T-helper 9 cell (primary cell): ENCODE measurements around the gene DIP2C.
"Not testable (repeated sequence)": the region's sequence is repeated elsewhere in the genome, so short reads cannot be mapped to it uniquely, and the experiment has no call there.

ENCODE experiments used
- DNase-seq: peaks from one replicate; pipeline ENCODE4 v3.0.0-alpha.2; 2020

DIP2C gene

DNA sequence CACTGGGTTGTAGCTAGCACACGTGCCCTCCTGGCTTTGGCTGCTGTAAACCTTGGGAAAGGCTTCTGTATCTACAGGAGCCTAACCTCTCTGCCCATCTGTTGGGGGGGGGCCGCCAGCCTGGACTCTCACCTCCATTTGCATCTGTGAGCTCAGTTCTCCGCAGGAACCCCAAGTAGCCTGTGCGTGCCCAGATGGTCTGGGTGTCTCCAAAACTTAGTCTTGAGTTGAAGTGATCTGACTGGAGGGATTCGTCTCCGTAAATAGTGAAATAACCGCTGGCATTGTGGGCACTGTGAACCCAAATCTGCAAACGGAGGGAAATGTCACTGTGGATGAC, 406.4 kb downstream of the DIP2C start:
- DNase-seq, result no peak

DNA sequence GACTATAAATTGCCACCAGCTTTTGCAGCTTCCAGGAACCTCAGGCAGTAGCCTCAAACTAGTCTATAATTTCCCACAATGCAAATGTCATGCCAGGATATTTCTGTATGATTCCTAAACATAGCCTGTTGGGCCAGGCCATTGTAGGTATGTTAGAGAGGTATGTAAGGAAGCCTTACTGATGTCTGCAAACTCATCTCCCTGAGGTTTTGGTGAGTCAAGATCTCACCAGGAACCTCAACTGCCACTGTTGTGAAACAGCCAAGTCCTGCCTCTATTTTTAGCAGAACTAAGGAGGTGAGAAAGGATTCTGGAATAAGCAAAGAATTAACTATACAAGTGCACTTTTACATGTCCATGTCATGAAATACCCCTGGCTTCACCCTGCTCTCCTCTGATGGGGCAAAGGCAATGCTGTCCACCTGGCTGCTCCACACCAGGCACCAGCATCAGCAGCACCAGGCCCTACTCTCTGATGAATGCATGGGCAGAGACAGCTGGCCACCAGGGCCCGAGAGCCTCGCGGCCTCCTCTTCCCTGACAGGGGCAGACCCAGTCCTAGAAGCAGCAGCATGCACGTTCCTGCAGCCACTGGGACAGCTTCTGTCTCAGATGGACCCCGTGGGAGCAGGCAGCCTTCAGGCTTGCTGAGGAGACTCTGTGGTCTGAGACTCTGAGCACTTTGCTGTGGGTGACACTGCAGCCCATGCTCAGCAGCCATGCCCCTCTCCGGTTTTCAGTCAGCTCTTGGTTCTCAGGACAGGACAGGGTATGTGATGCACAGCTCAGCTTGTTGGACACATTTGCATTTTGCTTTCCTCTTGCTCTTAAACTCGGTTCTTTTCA, 407.0 kb downstream of the DIP2C start:
- no peak for DNase-seq

DNA sequence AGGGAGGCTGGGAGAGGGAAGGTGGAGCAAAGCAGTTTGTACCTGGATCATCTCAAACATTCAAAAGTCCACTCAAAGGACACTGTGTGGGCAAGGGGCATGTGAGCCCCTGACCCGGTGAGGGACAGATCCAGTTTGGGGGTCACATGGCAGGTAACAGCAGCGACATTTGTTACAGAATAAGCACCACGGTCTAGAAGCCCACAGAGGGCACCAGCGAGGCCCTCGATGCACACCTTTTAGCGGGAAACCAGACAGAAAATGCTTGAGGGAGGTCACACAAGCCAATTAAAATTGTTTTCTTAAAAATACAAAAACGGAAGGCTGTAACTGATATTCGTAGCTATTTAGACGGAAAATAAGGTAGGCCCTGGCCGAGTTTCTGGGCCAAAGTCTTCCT, 409.8 kb downstream of the DIP2C start:
- DNase-seq, result no peak

DNA sequence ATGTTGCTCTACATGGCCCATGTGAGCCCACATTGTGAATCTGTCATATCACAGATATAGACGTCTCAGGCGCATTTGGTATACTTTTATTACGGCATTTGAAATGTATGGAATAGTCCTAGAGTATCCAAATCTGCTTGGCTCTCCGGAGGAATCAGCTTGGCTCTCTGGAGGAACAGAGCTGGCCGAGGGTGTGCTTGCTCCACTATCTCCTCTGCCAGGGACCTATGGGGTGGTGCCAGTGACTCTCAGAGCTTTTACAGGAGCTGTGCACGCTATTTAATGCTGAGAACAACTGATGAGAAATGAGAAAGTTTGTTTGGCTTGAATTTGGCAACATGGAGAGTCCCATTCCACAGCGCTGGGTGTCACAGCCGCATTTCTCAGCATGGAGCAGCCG, 410.2 kb downstream of the DIP2C start:
- no peak for DNase-seq

DNA sequence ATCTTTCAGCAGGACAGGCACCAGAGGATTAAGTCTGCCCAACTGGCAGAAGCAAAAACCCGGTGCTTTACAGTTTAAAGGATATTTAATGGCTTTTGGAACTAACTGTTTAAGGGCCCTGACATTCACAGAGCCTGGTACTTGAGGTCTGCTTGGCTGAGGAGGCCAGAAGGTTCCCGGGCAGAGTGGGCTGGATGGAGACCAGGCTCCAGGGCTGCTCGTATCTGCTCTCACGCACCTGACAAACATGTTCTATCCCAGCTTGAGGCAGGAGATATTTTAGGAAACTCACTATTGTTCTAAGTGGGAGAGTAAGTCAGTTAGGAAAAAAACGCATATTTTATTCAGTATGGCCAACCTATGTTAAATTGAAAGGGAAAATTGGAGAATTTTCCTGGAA, 410.8 kb downstream of the DIP2C start:
- no peak for DNase-seq

DNA sequence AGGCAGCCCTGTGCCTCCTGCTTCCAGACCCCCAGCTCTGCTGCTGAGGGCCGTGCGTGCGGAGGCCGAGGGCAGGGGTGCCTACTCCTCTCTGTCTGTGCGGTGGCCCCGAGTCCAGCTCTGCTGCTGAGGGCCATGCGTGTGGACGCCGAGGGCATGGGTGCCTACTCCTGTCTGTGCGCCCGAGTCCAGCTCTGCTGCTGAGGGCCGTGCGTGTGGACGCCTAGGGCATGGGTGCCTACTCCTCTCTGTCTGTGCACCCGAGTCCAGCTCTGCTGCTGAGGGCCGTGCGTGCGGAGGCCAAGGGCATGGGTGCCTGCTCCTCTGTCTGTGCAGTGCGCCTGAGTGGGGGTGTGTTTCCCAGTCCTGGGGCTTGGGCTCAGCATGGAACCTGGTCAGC, 411.5 kb downstream of the DIP2C start:
- no peak for DNase-seq

DNA sequence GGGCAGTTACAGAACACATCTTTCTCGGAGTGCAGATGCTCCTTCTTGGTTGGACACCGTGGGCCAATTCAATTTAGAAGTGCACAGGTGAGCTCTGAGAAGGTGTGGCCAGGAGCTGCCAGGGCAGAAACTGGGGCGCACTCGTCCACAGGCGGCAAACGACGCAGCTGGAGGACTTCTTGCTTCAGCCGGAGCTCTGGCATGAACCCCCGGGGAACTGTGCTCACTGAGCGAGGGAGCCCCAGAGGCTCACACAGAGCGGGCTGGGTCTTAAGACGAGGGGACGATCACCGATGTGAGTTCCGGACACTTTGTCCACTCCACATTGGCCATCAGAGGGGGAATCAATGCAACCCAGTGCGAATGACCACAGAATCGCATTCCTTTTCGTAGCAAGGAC, 413.8 kb downstream of the DIP2C start:
- no peak for DNase-seq

DNA sequence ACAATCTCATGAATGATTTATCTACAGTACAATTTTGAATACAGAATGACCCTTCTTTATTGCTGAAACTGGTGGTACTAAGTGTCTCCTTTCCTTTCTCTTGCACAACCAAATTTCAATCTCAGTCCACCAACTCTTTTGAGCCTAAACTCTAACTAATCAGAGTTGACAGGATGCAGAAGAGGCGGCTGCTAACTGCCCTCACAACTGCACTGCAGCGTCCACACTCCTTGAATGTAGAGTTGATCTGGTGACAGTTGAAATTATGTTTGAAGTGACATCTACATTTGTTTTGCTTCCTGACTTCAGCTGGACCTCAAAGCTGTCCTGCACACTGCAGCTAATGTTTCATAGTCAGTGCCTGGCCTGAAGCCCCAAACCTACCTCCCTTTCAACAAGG, 414.6 kb downstream of the DIP2C start:
- DNase-seq, result no peak

DNA sequence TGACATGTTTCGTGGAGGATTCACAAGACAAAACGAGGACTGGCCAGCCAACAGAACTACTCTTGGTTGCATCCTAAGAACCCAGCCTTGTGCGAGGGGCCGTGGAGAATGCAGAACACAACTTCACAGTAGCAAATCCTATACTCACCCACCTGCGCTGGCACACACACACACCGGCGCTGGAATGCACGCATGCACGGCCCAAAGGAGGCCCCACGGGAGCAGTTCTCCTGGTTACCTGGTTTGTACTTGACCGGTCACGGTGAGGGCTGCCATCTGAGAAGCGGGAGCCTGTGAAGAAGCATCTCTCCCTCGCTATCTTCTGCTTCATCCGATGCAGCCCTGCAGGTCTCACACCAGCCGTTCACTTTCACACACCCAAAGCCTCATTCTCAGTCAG, 416.4 kb downstream of the DIP2C start:
- DNase-seq, result no peak

DNA sequence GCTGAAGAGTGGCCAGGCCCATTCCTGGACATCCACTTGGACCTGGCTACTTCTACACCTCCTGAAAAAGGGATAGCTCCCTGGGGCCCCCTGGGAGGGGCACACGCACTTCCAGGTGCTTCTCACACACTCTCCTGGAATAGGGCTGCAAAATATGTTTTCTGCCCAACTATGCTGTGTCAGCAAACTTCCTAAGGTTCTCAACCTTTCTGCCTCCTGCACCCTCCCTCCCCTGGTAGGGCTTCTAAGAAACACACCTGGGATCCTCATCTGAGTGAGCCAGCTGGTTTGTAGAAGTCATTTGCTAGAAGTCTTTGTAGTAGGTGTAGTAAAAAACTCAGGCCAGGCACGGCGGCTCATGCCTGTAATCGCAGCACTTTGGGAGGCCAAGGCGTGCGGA, 417.7 kb downstream of the DIP2C start:
- no peak for DNase-seq

DNA sequence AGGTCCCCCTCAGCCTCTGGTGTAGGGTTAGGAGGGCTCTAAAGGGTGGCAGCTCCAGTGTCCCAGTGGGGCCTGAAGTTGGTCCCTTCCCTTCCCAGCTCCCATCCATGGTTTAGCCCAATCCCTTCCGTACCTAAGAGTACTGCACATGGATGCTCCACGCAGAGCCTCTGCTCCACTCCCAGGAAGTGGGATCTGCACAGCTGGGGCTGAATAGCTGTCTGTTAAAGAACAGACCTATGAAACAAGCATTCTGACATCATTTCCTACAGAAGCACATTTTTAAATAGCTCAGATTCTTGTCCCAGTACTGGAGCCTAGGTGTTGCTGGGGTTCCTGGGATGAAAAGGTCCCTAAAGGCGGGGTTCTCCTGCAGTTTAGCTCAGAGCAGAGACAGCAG, 418.3 kb downstream of the DIP2C start:
- no peak for DNase-seq

DNA sequence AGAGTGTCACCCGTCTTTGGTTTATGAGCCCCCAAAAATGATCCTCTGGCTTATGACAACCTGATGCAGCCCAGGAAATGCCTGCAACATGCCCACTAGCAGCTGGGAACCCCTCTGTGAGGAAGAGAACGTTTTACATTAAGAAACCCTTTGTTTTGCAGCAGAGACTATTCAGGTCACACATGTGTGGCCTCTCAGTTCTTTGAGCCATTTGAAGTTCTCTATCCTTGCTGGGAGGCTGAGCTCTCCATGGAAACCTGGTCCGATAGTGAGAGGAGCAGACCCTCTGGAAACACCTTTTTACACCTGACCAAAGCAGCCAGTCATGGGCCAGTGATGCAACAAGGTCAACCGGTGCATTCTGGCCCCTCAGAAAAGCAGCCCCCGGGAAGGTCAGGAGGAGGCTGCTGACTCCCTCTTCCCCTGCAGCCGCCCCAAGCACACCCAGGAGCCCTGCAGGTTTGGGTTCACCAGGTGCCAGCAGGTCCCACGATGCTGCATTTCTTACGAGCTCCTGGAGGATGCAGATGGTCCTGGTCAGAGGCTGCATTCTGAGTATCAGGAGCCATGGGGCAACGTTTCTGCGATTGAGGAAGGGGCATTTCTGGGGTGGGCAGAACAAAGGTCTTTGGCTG, 419.9 kb downstream of the DIP2C start:
- DNase-seq, result no peak

DNA sequence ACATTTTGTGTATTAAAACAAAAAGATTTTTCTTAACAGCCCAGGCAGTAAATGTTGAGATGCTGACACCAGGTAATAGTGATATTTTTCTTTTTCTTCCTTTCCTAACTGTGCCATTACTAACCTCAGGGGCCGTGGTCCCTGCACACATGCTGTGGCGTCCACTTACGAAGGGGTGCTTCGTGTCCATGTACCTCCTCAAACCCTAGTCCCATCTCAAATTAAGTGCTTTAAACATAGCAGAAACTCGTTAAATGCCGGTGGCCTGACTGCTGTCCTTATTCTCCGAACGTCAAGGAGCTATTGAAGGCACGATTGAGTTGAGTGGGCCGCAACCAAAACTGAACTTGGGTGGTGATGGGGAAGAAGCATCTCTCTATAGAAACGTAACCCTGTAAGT, 421.8 kb downstream of the DIP2C start:
- DNase-seq, result no peak

DNA sequence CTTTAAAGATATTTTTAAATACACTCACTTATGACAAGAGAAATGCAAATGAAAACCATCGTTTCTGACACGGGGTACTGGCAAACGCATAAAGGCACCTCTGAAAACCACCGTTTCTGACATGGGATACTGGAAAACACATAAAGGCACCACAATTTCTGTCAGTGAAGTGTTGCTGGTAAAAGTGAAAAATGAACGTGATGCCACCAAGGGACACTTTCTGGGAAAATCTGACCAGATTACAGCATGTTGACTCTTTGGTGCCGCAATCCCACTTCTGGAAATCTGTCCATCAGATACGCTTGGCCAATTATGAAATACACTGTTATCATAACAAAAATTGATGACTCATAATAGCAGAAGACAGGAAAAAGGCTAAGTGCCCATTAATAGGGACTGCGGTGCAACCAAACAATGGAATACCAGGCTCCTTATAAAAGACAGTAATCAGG, 422.5 kb downstream of the DIP2C start:
- DNase-seq, result no peak

DNA sequence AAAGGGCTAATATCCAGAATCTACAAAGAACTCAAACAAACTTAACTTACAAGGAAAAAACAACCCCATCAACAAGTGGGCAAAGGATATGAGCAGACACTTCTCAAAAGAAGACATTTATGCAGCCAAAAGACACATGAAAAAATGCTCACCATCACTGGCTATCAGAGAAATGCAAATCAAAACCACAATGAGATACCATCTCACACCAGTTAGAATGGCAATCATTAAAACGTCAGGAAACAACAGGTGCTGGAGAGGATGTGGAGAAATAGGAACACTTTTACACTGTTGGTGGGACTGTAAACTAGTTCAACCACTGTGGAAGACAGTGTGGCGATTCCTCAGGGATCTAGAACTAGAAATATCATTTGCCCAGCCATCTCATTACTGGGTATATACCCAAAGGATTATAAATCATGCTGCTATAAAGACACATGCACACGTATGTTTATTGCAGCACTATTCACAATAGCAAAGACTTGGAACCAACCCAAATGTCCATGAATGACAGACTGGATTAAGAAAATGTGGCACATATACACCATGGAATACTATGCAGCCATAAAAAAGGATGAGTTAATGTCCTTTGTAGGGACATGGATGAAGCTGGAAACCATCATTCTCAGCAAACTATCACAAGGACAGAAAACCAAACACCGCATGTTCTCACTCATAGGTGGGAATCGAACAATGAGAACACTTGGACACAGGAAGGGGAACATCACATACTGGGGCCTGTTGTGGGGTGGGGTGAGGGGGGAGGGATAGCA, 423.5 kb downstream of the DIP2C start:
- DNase-seq, result not testable (repeated sequence)

DNA sequence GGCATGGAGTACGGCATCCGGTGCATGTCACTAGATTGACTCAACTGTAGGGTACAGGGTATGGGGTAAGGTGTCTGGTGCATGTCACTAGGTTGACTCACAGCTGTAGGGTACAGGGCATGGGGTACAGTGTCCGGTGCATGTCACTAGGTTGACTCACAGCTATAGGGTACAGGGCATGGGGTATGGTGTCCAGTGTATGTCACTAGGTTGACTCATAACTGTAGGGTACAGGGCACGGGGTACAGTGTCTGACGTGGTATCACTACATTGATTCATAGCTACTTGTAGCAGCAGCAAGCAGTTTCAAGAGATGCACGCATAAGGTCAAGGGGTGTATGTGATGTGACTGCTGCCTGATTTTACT, 424.4 kb downstream of the DIP2C start:
- not testable (repeated sequence) for DNase-seq

DNA sequence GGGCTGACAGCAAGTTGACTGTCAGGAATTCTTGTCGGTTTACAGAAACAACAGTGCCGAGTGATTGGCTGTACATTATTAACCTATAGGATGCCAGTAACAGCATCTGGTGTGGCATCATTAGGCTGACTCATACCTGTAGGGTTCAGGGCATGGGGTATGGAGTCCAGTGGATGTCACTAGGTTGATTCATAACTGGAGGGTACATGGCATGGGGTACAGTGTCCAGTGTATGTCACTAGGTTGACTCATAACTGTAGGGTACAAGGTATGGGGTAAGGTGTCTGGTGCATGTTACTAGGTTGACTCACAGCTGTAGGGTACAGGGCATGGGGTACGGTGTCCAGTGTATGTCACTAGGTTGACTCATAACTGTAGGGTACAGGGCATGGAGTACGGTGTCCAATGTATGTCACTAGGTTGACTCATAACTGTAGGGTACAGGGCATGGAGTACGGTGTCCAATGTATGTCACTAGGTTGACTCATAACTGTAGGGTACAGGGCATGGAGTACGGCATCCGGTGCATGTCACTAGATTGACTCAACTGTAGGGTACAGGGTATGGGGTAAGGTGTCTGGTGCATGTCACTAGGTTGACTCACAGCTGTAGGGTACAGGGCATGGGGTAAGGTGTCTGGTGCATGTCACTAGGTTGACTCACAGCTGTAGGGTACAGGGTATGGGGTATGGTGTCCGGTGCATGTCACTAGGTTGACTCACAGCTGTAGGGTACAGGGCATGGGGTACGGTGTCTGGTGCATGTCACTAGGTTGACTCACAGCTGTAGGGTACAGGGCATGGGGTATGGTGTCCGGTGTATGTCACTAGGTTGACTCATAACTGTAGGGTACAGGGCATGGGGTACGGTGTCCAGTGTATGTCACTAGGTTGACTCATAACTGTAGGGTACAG, 425.1 kb downstream of the DIP2C start:
- DNase-seq, result not testable (repeated sequence)

DNA sequence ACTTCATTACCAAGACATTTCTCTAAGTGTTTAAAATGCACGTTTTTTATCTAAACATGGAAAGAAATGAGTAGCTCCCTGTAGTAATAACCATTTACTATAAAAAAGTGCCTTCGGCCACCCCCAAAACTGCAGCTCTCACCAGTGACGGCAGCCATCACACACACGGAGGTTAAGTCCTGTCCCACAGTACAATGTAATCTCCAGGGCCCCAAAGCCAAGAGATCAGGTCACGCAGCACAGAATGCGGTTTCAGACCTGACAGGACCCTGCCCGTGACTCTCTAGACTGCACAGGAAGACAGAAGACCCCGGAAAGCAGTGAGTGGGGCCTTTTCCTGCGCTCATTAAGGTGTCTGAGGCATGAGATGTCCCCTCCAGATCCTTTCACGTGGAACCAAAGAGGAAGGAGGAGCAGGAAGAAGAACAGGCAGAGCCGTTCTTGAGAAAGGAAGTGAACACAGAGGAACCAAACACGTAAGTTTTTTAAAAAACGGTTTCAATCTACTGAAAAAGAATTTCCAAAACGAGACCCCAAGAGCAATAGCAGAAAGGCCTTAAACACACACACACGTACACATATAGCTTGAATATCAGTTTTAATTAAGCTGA, 428.5 kb downstream of the DIP2C start:
- DNase-seq, result no peak

DNA sequence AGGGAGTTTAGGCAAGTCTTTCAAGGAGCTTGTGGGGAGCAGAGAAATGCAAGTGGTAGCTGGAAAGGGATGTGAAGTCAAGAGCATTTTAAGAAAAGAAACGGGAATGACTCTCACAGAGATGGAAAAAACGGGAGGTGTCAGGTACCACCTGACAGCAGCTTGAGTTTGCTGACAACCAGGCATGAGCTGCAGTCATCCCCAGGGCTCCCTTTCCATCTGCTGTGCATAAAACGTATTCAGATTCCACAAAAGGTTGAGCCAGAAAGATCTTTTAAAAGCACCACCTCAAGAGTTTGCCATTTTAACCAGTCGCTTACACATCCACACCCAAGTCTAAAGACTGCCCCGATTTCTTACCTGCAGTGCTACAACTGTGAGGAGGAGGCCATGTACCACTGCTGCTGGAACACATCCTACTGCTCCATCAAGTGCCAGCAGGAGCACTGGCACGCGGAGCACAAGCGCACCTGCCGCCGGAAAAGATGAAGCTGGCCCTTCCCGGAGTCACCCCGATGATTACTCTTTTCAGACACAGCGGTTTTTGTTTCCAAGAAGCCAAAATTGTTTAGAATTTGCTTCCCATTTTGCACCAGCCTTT, 437.4 kb downstream of the DIP2C start:
- DNase-seq, result no peak

DNA sequence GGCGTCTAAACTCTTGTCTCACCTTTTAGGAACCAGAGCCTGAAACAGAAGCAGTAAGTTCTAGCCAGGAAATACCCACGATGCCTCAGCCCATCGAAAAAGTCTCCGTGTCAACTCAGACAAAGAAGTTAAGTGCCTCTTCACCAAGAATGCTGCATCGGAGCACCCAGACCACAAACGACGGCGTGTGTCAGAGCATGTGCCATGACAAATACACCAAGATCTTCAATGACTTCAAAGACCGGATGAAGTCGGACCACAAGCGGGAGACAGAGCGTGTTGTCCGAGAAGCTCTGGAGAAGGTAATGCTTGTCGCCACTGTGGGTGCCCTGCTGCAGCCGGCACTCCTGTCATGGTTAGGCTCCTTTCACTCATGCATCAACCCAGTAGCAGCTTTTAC, 441.2 kb downstream of the DIP2C start:
- no peak for DNase-seq

DNA sequence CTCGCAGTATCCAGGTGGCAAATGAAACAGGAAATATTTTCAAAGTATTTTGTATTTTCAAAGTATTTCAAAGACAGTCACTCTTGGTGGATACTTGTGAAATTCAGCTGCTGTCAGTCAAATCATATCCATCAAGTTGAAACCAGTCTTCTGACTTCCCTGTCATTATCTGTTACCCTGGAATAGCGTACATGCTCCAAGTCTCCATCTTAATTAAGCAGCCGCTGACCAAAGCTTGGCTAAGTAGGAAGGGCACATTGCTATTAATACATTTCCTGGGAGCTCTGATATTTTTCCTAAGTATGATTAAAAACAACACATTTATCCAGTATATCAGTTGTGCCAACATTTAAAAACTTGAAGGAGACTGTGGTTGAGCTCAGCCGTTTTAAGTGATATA, 442.0 kb downstream of the DIP2C start:
- no peak for DNase-seq

DNA sequence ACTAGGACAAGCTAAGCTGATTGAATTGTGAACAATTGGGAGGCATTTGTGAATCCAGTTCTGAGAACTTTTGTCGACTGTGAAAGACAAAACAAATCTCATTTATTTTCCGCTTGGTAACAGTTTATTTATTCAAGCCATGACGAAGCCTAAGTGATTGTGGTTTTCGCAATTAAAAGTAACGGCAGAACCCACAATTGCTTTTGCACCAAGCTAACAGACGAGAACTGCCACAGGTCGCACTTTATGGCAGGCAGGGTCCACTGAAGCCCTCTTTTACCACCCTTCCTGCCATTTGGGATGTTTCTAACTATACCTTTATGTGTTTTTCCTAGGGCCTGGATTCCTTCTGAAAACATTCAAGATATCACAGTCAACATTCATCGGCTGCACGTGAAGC, 443.0 kb downstream of the DIP2C start:
- DNase-seq, result no peak
